MCF 10A (cell line): ENCODE results near the gene KLHL3. TPM values are rescaled to one million over a fixed set of nuclear protein-coding genes. Genes with fewer than 3 reads are reported as not detected.

ENCODE experiments used
- BruUV-seq: library from RNA; stranded (reverse); fragments of 400-500 nt; replicated peaks from 2 replicates; lab custom pipeline; 2021; lab: Mats Ljungman, UMichigan
- CTCF ChIA-PET: fragments of 300-600 bp; sonication (Branson Sonifier 250); formaldehyde crosslinking; extraction: SDS; loops from one replicate; lab custom pipeline; 2021; ENCODE audit warnings: antibody characterized with exemption, inconsistent platforms; lab: Yijun Ruan, JAX
- POLR2A ChIA-PET: fragments of 300-600, 350-650 bp; sonication (Branson Sonifier 250); formaldehyde crosslinking; extraction: SDS; loops from one replicate; lab custom pipeline; 2020; ENCODE audit warnings: antibody characterized with exemption, inconsistent platforms; lab: Yijun Ruan, JAX
- DNase-seq: peaks from one replicate; pipeline ENCODE4 v3.0.0-alpha.2; 2018; ENCODE audit not compliant: unreplicated experiment
- H3K27ac Mint-ChIP-seq: one replicate; pipeline ENCODE4 v1.8.0; 2022; ENCODE audit warnings: mild to moderate bottlenecking, low read depth, mixed read lengths; ENCODE audit not compliant: unreplicated experiment
- H3K27me3 Mint-ChIP-seq: one replicate; pipeline ENCODE4 v1.8.0; 2022; ENCODE audit warnings: mixed read lengths; ENCODE audit not compliant: insufficient read depth, unreplicated experiment
- H3K36me3 Mint-ChIP-seq: one replicate; pipeline ENCODE4 v1.8.0; 2022; ENCODE audit warnings: mild to moderate bottlenecking, moderate library complexity, mixed read lengths; ENCODE audit not compliant: insufficient read depth, unreplicated experiment
- H3K4me1 Mint-ChIP-seq: one replicate; pipeline ENCODE4 v1.8.0; 2022; ENCODE audit warnings: mixed read lengths; ENCODE audit not compliant: insufficient read depth, unreplicated experiment
- H3K4me3 Mint-ChIP-seq: one replicate; pipeline ENCODE4 v1.8.0; 2022; ENCODE audit warnings: mild to moderate bottlenecking, moderate library complexity, mixed read lengths; ENCODE audit not compliant: unreplicated experiment
- H3K9me3 Mint-ChIP-seq: one replicate; pipeline ENCODE4 v1.8.0; 2022; ENCODE audit warnings: mixed read lengths; ENCODE audit not compliant: unreplicated experiment
- intact Hi-C: fragments of 100-400 bp; cut with micrococcal nuclease; formaldehyde crosslinking; loops from 2 replicates; pipeline ENCODE4 v1.14.1; 2022
- total RNA-seq: library from RNA; stranded (reverse); gene quantifications from 2 replicates; pipeline ENCODE4 v1.2.3, GENCODE V29; 2022
- TF ChIP-seq, protein P1 (sequence below): fragments of 200-600 bp; IDR thresholded peaks from one replicate; pipeline ENCODE4 v1.8.0; 2022; ENCODE audit warnings: antibody characterized with exemption, mild to moderate bottlenecking; ENCODE audit not compliant: unreplicated experiment

Gene KLHL3
- total RNA-seq, 1 experiment from 2014 or later = 0.49 TPM

DNA sequence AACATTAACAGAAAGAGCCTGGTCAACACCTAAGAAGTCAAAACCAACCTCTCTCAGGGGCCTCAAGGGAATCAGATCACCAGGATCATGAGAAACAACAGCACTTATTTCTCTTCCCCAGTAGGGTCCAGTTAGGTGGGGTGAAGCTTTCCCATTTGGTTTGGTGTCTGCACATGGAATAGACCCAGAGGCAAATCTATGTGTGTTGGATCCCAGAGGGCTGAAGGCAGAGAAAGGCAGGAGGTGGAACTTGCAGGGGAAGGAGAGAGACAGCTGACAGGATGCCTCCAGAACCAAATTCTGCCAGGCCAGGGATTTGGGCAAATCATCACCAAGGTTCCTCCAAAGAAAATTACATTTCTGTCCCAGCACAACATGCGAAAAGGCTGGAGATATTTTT, 132.0 kb downstream of the KLHL3 start:
- Mint-ChIP-seq H3K36me3 (no peaks in the 10 kb centered on the region), H3K9me3 (no peaks in the 10 kb centered on the region), H3K4me1 (no peaks in the 10 kb centered on the region), H3K4me3 (no peak overlapping the region), H3K27me3 (peaks cover 30% of the 10 kb centered on the region), H3K27ac (no peak overlapping the region)
- DNase-seq = no peak
- TF ChIP-seq, protein P1, sequence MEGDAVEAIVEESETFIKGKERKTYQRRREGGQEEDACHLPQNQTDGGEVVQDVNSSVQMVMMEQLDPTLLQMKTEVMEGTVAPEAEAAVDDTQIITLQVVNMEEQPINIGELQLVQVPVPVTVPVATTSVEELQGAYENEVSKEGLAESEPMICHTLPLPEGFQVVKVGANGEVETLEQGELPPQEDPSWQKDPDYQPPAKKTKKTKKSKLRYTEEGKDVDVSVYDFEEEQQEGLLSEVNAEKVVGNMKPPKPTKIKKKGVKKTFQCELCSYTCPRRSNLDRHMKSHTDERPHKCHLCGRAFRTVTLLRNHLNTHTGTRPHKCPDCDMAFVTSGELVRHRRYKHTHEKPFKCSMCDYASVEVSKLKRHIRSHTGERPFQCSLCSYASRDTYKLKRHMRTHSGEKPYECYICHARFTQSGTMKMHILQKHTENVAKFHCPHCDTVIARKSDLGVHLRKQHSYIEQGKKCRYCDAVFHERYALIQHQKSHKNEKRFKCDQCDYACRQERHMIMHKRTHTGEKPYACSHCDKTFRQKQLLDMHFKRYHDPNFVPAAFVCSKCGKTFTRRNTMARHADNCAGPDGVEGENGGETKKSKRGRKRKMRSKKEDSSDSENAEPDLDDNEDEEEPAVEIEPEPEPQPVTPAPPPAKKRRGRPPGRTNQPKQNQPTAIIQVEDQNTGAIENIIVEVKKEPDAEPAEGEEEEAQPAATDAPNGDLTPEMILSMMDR = no peak
- ChIA-PET CTCF (interaction anchor here (0.7 to 2.2 kb wide), 3 partner anchors 20 to 283 kb away, joined by 3 to 11 read pairs (median 8); no protein-coding TSS in a partner anchor), POLR2A (interaction anchor here (0.6 to 1.3 kb wide), 3 partner anchors 11 to 27 kb away, joined by 3 to 6 read pairs (median 3); no protein-coding TSS in a partner anchor)
- intact Hi-C loops = loop anchor here (2.0 kb wide), 1 partner anchor 105 kb away; the partner anchor contains the start of gene SPOCK1
- no TSS peak for BruUV-seq

DNA sequence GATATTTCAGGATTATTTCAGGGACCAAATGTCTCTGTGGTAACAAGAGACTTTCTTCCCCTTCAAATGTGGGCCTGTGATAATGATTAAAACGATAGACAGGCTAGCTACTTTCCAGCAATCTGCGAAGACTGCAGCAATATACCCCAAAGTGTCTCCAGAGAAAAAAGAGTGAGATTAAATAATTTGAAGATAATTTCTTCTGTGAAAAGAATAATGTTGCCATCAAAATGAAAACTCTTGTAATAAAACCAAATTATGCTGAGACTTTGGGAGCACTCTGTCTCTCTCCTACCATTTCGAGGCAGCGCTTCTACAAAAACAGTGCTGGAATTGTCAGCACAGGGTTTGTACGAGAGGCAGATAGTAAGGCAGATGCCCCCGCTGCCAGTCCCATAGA, 132.5 kb downstream of the KLHL3 start:
- CTCF ChIA-PET = interaction anchor here (0.6 to 2.2 kb wide), 2 partner anchors 20 to 1316 kb away, joined by 5 to 8 read pairs; no protein-coding TSS in a partner anchor
- no peak for DNase-seq
- BruUV-seq = no TSS peak
- TF ChIP-seq, protein P1 = no peak
- H3K27me3 Mint-ChIP-seq = peaks cover 36% of the 10 kb centered on the region
- intact Hi-C loops = no loop called here
- no peaks in the 10 kb centered on the region for H3K4me1 Mint-ChIP-seq
- no peaks in the 10 kb centered on the region for H3K9me3 Mint-ChIP-seq
- POLR2A ChIA-PET = no interaction called here
- H3K36me3 Mint-ChIP-seq = no peaks in the 10 kb centered on the region
- H3K4me3 Mint-ChIP-seq = no peak overlapping the region
- no peak overlapping the region for H3K27ac Mint-ChIP-seq

DNA sequence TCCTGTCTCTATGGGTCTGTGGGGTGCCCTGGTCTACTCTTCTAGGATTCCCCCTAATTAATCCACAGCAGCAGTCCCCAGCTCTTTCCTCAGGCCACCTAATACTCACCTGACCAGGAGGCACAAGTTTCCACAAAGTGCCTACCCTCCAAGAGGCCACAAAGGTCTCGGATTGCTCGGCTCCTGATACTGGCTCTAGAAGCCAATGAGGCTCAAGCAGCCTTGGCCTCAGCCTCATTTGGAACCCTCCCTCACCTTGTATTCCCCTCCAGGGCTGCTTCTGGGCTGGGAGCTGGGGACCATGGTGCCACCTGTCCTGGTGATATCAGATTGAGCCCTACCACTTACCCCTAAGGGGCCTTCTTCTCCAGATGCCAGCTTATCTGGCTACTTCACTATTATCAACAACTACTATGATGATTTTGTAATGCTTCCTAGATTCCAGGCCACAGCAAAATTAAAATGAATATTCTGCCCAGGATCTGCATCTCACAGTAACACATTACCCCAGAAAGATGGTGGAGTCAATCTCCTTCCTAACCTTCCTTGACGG, 133.1 kb downstream of the KLHL3 start:
- Mint-ChIP-seq H3K4me1 (no peaks in the 10 kb centered on the region), H3K9me3 (no peaks in the 10 kb centered on the region), H3K27me3 (peaks cover 41% of the 10 kb centered on the region), H3K27ac (no peak overlapping the region), H3K36me3 (no peaks in the 10 kb centered on the region), H3K4me3 (no peak overlapping the region)
- DNase-seq = no peak
- BruUV-seq = no TSS peak
- ChIA-PET POLR2A (no interaction called here), CTCF (interaction anchor here (0.6 kb wide), 2 partner anchors 41 to 1316 kb away, joined by 4 to 5 read pairs; no protein-coding TSS in a partner anchor)
- intact Hi-C loops = no loop called here
- TF ChIP-seq, protein P1 = no peak

DNA sequence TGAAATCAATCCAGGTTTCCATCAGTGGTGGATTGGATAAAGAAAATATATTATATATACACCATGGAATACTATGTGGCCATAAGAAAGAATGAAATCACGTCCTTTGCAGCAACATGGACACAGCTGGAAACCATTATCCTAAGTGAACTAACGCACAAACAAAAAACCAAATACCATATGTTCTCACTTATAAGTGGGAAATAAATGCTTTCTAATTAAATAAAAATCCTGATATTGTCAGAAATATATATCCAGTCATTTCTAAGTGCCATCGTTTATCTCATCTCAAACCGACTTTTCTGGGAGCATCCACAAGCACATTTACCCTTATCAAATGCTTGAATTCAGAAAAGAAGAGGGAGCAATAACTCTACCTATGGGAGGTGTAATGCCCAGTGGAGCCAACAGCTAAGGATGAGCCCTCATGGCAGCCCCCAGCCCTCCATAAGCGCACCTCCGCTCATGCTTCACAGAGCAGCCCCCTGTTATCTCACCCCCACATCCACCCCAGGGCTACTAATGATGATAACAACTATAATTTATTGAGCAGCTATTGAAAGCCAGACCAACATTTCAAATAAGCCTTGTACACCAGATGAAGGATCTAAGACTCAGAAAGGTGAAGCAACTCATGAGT, 135.0 kb downstream of the KLHL3 start:
- Mint-ChIP-seq H3K27ac (no peak overlapping the region), H3K9me3 (no peaks in the 10 kb centered on the region), H3K4me3 (no peak overlapping the region), H3K27me3 (peaks cover 58% of the 10 kb centered on the region), H3K4me1 (no peaks in the 10 kb centered on the region), H3K36me3 (no peaks in the 10 kb centered on the region)
- DNase-seq = no peak
- POLR2A ChIA-PET = no interaction called here
- intact Hi-C loops = no loop called here
- no TSS peak for BruUV-seq
- TF ChIP-seq, protein P1 = no peak
- CTCF ChIA-PET = interaction anchor here (0.6 to 1.2 kb wide), 4 partner anchors 132 to 447 kb away, joined by 3 to 4 read pairs (median 4); no protein-coding TSS in a partner anchor
